Measurements from ENCODE around the gene CELF2.

CELF2 gene

GRCh38 chr10:11386044-11386443, 368.4 kb downstream of the CELF2 start:
- no peaks in the 10 kb centered on the region for H4K20me1 ChIP-seq (ENCODE audit: control insufficient read depth, insufficient read depth, low read depth, low read length)
- H3K4me1 ChIP-seq (ENCODE audit: control insufficient read depth, low read length) = no peaks in the 10 kb centered on the region
- no peaks in the 10 kb centered on the region for H3K9me3 ChIP-seq (ENCODE audit: control insufficient read depth, insufficient read depth, low read length)
- no peaks in the 10 kb centered on the region for H3K79me2 ChIP-seq (ENCODE audit: control insufficient read depth, low read length)
- no peaks in the 10 kb centered on the region for H3K9me2 ChIP-seq (replicated peaks; ENCODE audit: control insufficient read depth, low read length)
- H3K4me3 ChIP-seq (ENCODE audit: low read length) = no peak overlapping the region
- H3K27me3 ChIP-seq (ENCODE audit: control insufficient read depth, low read length) = no peaks in the 10 kb centered on the region
- no peak overlapping the region for H3K27ac ChIP-seq (ENCODE audit: low read depth, low read length)
- no peak overlapping the region for H3K4me2 ChIP-seq (ENCODE audit: low read length)
- no peaks in the 10 kb centered on the region for H3K36me3 ChIP-seq (ENCODE audit: control insufficient read depth, low read length)
- TF ChIP-seq EZH2phosphoT487 (IDR thresholded peaks at IDR 0.05; ENCODE audit: borderline replicate concordance, low read length) (no peak), CTCF (IDR thresholded peaks at IDR 0.05; ENCODE audit: low read depth, low read length, poor library complexity, severe bottlenecking) (no peak)
- H3F3A ChIP-seq (ENCODE audit: control insufficient read depth, insufficient read depth) = no peaks in the 10 kb centered on the region

Measured in DOHH2 (cell line).